GM21360 (cell line): ENCODE measurements around the gene PARP16.

ENCODE experiments used
- ATAC-seq: cut with Tn5 transposase; IDR thresholded peaks from one replicate; pipeline ENCODE4 v1.9.1; 2021; ENCODE audit warnings: mild to moderate bottlenecking, moderate library complexity; ENCODE audit not compliant: unreplicated experiment

The PARP16 gene

GRCh38 chr15:65286704-65287519 is at the start of gene PARP16:
Gene PARP16 (minus strand): TSS chr15:65286883. CDS start chr15:65286426, 457 bp downstream.
- peak; percentile 89 for ATAC-seq

DNA sequence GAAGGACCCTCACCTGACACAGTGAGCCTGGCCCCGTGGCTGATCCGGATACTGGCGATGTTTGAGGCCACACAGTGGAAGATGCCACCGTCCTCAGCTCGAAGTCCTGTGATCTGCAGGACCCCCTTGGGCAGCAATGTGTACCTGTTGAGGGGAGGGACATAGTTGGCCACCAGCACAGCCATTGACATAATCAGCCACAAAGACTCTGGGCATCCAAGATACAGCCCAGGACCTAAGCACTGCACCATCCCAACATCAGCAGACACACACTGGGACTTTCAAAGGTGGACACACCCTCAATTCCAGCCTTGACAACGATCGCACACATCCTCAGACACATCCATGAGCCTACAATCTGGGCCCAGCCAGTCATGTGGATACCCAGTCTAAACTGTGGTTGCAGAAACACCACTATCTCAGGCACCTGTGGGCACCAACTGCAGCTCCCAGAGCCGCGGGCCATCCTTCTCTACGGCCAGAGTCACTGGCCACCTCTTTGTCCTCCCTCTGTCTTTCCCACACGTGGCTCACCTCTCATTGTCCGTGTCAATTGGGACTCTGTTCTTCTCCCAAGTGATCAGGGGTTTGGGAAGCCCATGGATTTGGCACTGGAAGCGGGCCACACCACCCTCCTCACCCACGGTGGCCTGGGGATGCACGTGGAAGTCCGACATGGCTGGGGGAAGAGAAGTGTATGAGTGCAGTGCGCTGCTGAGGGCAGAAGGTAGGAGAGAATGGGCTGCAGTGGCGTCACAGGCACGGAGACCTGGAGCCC is 48.8 kb upstream of the PARP16 start:
- ATAC-seq: no peak

DNA sequence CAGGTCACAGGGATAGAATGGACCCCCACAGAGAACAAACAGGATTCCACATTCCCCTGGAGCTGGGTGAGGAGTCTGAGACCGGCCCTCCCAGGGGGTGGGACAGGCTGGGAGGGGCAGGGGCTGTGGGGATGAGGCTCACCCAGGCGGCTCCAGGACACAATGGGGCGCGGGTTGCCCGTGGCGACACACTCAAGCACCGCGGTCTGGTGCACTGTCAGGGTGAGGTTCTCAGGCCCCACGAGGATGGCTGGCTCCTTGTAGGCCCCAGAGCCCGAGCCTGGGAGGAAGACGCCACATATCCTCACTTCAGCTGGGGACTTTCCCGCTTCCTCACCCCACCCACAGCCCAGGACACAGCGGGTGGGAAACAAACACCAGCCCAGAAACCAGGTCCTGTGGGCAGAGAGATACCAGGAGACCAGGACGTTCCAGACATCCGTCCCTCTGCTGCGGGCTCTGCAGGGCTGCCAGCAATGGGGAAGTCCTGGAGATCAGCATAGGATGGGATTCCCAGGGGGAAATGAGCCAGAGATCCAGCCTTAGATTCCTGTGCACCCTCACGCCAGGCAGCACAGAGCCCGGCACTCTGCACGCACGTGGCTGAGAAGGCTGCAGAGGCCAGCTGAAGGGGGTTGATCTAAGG is 48.0 kb upstream of the PARP16 start:
- no peak for ATAC-seq

GRCh38 chr15:65333856-65334255 is 47.2 kb upstream of the PARP16 start:
- no peak for ATAC-seq

DNA sequence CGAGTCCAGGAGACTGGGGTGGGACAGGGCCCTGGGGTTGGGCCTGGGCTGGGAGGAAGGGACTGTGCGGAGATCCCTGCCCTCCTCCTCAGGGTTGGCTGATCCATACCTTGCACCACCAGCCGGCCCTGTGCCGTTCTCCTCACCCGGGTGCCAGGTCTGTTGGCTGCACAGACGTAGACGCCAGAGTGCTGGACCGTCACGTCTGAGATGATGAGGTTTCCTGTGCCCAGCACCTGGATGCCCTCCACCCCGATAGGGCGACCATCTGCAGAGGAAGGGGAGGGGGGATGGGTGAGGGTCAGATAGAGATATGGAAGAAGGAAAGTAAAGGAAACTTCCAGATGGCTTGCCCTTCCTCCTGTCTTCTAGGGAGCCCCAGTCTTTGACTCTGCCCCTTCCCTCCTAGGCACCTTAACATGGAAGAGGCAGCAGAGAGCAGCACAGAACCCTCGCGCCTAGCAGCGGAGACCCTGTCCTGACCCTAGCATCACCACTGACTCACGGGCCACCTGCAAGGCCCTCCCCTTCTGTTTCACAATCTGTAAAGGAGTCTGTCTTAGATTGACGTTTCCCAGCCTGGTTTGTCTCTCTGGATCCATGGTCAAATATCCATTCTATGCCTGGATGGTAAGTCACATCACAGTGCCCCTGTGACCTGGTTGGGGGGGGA is 46.6 kb upstream of the PARP16 start:
- ATAC-seq: no peak

- no peak for ATAC-seq
These were observed 45.9 kb upstream of the PARP16 start for GRCh38 chr15:65332391-65333147.

GRCh38 chr15:65331811-65332210 is 45.1 kb upstream of the PARP16 start:
- no peak for ATAC-seq

DNA sequence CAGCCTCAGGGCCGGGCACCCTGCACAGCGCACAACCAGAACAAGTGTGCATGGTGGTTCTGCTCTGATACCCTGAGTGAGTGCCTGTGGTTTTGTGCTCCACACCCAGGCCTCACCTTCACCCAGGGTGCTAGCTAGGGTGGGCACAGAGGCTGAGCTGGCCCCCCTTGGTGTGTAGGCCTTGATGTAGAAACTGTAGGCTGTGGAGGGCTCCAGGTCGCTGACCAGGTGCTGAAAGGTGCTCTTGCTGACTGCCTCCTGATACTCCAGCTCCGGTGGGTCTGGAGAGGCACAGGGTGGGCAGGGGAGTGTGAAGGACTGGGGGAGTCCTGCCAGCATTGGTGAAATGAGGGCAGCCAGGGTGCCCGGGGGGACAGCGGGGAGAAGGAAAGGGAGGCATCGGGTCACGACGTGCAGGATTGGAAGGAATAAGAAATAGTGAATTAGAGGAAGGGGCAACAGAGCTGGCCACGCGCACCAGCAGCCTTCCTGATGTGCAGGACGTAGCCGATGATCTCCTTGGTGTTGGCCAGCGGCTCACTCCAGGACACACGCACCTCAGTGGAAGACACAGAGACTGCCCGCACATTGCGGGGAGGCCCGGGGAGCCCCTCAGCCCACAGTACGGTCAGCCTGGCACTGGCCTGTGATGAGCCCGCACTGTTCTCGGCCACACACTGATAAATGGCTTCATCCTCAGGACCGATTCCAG is 44.4 kb upstream of the PARP16 start:
- ATAC-seq: no peak

- ATAC-seq: no peak
These were observed 43.5 kb upstream of the PARP16 start for GRCh38 chr15:65329984-65330735.

DNA sequence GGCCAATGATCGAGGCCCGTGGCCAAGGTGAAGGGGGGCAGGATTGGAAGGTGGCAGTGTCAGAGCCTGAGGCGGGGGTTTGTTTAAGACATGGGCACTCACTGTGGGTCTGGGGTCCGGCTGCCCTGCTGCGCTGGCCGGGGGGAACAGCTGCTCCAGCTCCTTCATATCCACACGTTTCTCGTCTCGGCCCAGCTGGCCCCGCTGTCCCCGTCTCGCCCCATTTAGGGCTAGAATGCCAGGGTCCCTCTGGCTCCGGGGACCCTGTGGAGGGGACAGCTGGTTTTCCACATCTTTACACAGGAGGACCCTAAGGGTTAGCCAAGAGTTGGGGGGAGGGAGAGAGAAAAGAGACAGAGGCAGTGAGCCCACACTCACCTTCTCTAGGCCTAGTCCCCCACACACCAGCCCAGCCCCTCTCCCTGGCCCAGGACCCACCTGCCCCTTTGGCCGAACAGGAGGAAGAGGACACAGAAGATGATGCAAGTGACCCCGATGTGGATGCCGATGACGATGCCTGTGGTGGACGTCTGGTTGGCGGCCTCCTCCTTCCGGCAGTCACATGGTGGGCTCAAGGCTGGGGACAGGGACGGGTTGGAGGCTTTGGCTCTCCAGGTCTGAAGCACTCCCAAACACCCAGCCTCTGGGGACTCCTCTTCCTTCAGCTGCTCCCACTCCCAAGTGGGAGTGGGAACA is 42.8 kb upstream of the PARP16 start:
- no peak for ATAC-seq

GRCh38 chr15:65328506-65329287 is 42.0 kb upstream of the PARP16 start:
- ATAC-seq: no peak

GRCh38 chr15:65327651-65328393 is 41.1 kb upstream of the PARP16 start:
- ATAC-seq: no peak

- ATAC-seq: no peak
These were observed 40.1 kb upstream of the PARP16 start for GRCh38 chr15:65326818-65327217.

DNA sequence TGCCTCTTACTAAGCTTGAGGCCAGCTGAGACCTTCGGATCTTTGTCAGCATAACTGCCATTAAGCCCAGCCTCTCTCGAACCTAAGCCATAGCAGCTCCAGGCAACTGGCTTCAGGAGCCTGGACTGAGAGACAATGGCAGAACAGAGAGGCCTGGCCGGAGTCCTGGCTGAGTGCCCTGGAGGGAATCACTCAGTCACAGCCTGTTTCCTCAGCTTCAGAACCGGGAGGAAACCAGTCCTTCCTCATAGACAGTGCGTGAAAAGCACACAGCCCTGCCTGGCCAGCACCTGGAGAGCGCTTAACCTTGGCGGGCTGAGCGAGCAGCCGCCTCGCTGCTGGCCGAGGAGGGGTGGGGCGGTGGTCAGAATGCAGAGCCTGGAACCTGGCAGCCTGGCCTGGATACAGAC is 39.4 kb upstream of the PARP16 start:
- ATAC-seq: no peak

- no peak for ATAC-seq
These were observed 36.4 kb upstream of the PARP16 start for GRCh38 chr15:65323071-65323511.

DNA sequence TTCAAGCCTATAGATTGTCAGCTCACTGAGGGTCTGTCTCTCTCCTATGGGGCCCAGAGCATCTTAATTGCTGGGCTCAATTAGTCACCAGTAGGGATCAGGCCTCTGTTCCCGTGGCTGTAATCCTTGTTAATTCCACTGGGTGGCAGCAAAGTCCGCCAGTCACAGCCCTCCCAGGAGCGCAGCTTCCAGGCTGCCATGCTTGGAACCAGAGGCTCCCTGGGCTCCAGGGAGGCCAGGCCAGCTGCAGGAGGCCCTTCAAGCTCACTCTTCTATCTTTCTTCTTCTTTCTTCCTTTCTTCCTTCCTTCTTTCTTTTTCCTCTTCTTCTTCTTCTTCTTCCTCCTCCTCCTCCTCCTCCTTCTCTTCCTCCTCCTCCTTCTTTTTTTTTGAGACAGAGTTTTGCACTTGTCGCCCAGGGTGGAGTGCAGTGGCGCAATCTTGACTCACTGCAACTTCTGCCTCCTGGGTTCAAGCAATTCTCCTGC is 32.2 kb upstream of the PARP16 start:
- ATAC-seq: no peak
